HepG2 (cell line): ENCODE results near the gene CDT1. TPM values are rescaled to one million over a fixed set of nuclear protein-coding genes. Genes with fewer than 3 reads are reported as not detected.

Experiments used
- ATF5 ChIP-seq: sonication (generic); formaldehyde crosslinking; IDR thresholded peaks from 2 replicates; pipeline ENCODE4 v1.4.0; 2020; ENCODE audit warnings: mild to moderate bottlenecking, low read depth, missing genetic modification reagents
- CENPX ChIP-seq: sonication (generic); formaldehyde crosslinking; IDR thresholded peaks from 2 replicates; pipeline ENCODE4 v1.9.0; 2021; ENCODE audit warnings: mild to moderate bottlenecking, missing genetic modification reagents, moderate library complexity
- DR1 ChIP-seq: sonication (generic); formaldehyde crosslinking; IDR thresholded peaks from 2 replicates; pipeline ENCODE4 v1.8.0; 2021; ENCODE audit warnings: mild to moderate bottlenecking, missing genetic modification reagents, inconsistent platforms
- EP300 ChIP-seq, 3 experiments: sonication (generic) in 1 of 3; formaldehyde crosslinking in 1 of 3; IDR thresholded peaks; 2 replicates each; pipeline versions ENCODE4 v1.5.1 to v1.6.1; 2011 to 2020; ENCODE audit warnings: low read depth in 2 of 3, low read length in 2 of 3, borderline replicate concordance in 1 of 3, improper control_type of control experiment in 1 of 3, mild to moderate bottlenecking in 1 of 3, missing genetic modification reagents in 1 of 3, moderate library complexity in 1 of 3
- FOXO4 ChIP-seq: sonication (generic); formaldehyde crosslinking; conservative IDR thresholded peaks from 2 replicates; pipeline ENCODE4 v1.8.1; 2023; ENCODE audit warnings: missing genetic modification reagents
- JARID2 ChIP-seq: sonication (generic); formaldehyde crosslinking; IDR thresholded peaks from 2 replicates; pipeline ENCODE4 v1.8.1; 2023; ENCODE audit warnings: missing genetic modification reagents, inconsistent platforms; ENCODE audit not compliant: insufficient replicate concordance
- KDM2A ChIP-seq: sonication (generic); formaldehyde crosslinking; IDR thresholded peaks from 2 replicates; pipeline ENCODE4 v1.4.0; 2020; ENCODE audit warnings: low read depth, missing genetic modification reagents, borderline replicate concordance
- MED1 ChIP-seq: sonication (generic); formaldehyde crosslinking; IDR thresholded peaks from 2 replicates; pipeline ENCODE4 v1.4.0; 2020; ENCODE audit warnings: missing genetic modification reagents
- MEF2D ChIP-seq: sonication (generic); formaldehyde crosslinking; IDR thresholded peaks from 2 replicates; pipeline ENCODE4 v1.5.1; 2020; ENCODE audit warnings: mild to moderate bottlenecking, missing genetic modification reagents
- MTF2 ChIP-seq: sonication (generic); formaldehyde crosslinking; IDR thresholded peaks from 2 replicates; pipeline ENCODE4 v1.5.0; 2020; ENCODE audit warnings: missing genetic modification reagents, borderline replicate concordance
- NFIC ChIP-seq: IDR thresholded peaks from 2 replicates; pipeline ENCODE4 v1.6.1; 2012; ENCODE audit warnings: mild to moderate bottlenecking, low read length, inconsistent platforms
- PLRG1 ChIP-seq: fragments of 450-650 bp; conservative IDR thresholded peaks from 2 replicates; pipeline ENCODE4 v1.6.1; 2016
- RAD51 ChIP-seq: fragments of 450-650 bp; IDR thresholded peaks from 2 replicates; pipeline ENCODE4 v1.6.1; 2016; ENCODE audit warnings: borderline replicate concordance
- REPIN1 ChIP-seq: sonication (generic); formaldehyde crosslinking; IDR thresholded peaks from 2 replicates; pipeline ENCODE4 v1.8.0; 2022; ENCODE audit warnings: missing genetic modification reagents, low read depth, mild to moderate bottlenecking, borderline replicate concordance
- RXRA ChIP-seq: sonication (generic); formaldehyde crosslinking; IDR thresholded peaks from 2 replicates; pipeline ENCODE4 v1.5.1; 2020; ENCODE audit warnings: missing genetic modification reagents
- SP1 ChIP-seq, 2 experiments: fragments of 450-650 bp in 1 of 2; sonication (generic) in 1 of 2; formaldehyde crosslinking in 1 of 2; IDR thresholded peaks; 2 replicates each; pipeline versions ENCODE4 v1.4.0 to v1.6.1; 2016 to 2020; ENCODE audit warnings: missing genetic modification reagents in 1 of 2
- SRSF9 ChIP-seq: fragments of 200-400 bp; formaldehyde crosslinking; IDR thresholded peaks from 2 replicates; pipeline ENCODE4 v1.6.1; 2018; ENCODE audit warnings: borderline replicate concordance, mild to moderate bottlenecking, low read depth, low read length; ENCODE audit not compliant: insufficient read depth, poor library complexity, severe bottlenecking
- ZBTB20 ChIP-seq: sonication (generic); formaldehyde crosslinking; IDR thresholded peaks from 2 replicates; pipeline ENCODE4 v1.8.1; 2023; ENCODE audit warnings: missing genetic modification reagents, low read depth, mild to moderate bottlenecking, borderline replicate concordance
- ZBTB38 ChIP-seq: sonication (generic); formaldehyde crosslinking; IDR thresholded peaks from 2 replicates; pipeline ENCODE4 v1.5.1; 2020; ENCODE audit warnings: mild to moderate bottlenecking, missing genetic modification reagents
- ZNF10 ChIP-seq: sonication (generic); formaldehyde crosslinking; IDR thresholded peaks from 2 replicates; pipeline ENCODE4 v1.4.0; 2020; ENCODE audit warnings: mild to moderate bottlenecking, low read depth, missing genetic modification reagents, borderline replicate concordance
- ZNF225 ChIP-seq: sonication (generic); formaldehyde crosslinking; IDR thresholded peaks from 2 replicates; pipeline ENCODE4 v1.4.0; 2020; ENCODE audit warnings: mild to moderate bottlenecking, missing genetic modification reagents
- ZNF558 ChIP-seq: sonication (generic); formaldehyde crosslinking; IDR thresholded peaks from 2 replicates; pipeline ENCODE4 v1.9.0; 2022; ENCODE audit warnings: mild to moderate bottlenecking, missing genetic modification reagents, borderline replicate concordance
- ZSCAN21 ChIP-seq: sonication (generic); formaldehyde crosslinking; IDR thresholded peaks from 2 replicates; pipeline ENCODE4 v1.8.0; 2022; ENCODE audit warnings: mild to moderate bottlenecking, missing genetic modification reagents, moderate library complexity, borderline replicate concordance
- polyA plus RNA-seq, 8 experiments: library from polyadenylated mRNA; depleted of rRNA in 3 of 8; stranded (reverse) in 7 of 8; unstranded in 1 of 8; fragments of >200 nt; fragmentation: Illumina TruSeq in 4 of 8; extraction: Trizol in 4 of 8; gene quantifications; 2 replicates each; pipeline versions ENCODE4 v1.2.1 to v1.2.3, GENCODE V29; 2011 to 2016; ENCODE audit warnings: low read depth in 4 of 8, missing spikeins in 1 of 8, mixed read lengths in 1 of 8; ENCODE audit not compliant: insufficient read depth in 1 of 8
- total RNA-seq, 5 experiments: library from RNA; depleted of rRNA; stranded (reverse); fragments of >200 nt; fragmentation: Illumina TruSeq; extraction: Trizol; gene quantifications; 2 replicates each; pipeline ENCODE4 v1.2.3, GENCODE V29; 2016; ENCODE audit warnings: low read depth in 1 of 5
- TF ChIP-seq, protein P1 (sequence below), 2 experiments: sonication (generic) in 1 of 2; formaldehyde crosslinking in 1 of 2; IDR thresholded peaks; 2 replicates each; pipeline versions ENCODE4 v1.5.1 to v1.6.1; 2011 to 2020; ENCODE audit warnings: borderline replicate concordance in 1 of 2, low read depth in 1 of 2, low read length in 1 of 2, mild to moderate bottlenecking in 1 of 2, missing genetic modification reagents in 1 of 2, moderate library complexity in 1 of 2

CDT1 gene
- total and polyA plus RNA-seq, 2 of the 13 experiments (the other 11 are each of a cell fraction or from before 2014, with no cell fraction given) = 23.1 to 23.8 TPM

DNA sequence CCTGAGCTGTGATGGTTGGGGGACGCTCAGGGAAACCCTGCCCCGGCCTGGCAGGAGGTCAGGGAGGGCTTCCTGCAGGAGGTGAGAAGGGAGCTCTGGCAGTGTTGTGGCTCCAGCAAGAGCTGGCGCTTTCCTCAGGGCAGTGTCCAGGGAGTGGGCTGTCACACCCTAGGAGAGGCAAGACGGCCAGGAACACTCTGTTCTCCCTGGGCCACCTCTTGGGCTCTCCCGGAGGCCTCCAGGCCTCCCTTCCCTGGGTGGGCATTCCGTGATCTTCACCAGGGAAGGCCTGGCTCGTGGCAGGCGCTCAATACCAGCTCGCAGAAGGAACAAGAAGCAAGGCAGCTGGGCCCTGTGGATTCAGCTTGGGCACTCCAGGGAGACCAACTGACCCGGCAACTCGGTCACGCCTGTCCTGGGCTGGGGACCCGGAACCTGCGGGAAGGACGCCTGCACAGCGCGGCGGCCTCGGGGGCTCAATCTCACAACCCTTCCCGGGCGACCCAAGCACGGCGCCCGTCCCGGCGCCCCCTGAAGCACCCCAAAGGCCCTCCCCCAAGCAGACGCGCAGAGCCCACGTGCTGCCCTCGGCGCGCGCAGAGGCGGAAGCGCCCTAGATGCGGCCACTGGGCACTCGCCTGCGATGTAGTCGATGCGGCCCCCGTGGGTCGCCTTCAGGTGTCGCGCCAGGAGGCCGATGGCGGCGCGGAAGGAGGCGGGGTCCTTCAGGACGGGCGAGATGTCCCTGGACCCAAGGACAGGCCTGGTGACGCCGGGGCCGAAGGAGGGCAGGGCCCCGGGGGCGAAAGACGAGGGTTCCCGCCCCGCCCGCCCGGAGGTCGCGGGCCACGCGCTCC is 7.6 kb downstream of the CDT1 start (continued):
- TF ChIP-seq NFIC = no peak
- TF ChIP-seq ZNF558 (CRISPR knock-in tag) = no peak; the same call in 1 of the 2 replicates
- TF ChIP-seq PLRG1 = no peak
- no peak for TF ChIP-seq EP300 (IDR thresholded peaks at IDR 0.05; ENCODE audit: low read depth in 2 of 2, low read length in 2 of 2)
- no peak for TF ChIP-seq EP300 (CRISPR knock-in tag; IDR thresholded peaks at IDR 0.05; ENCODE audit: borderline replicate concordance)
- TF ChIP-seq ZBTB38 (CRISPR knock-in tag) = no peak
- TF ChIP-seq SP1 (IDR thresholded peaks at IDR 0.05) = no peak
- peak; percentile 67 for TF ChIP-seq SP1 (CRISPR knock-in tag; IDR thresholded peaks at IDR 0.05)
- peak; percentile 35 for TF ChIP-seq FOXO4 (CRISPR knock-in tag)
- TF ChIP-seq REPIN1 = no peak
- TF ChIP-seq MED1 (CRISPR knock-in tag) = no peak; the same call in none of the 2 replicates
- no peak for TF ChIP-seq RAD51
- peak; percentile 54; the same call in 1 of the 2 replicates for TF ChIP-seq RXRA
- peak; percentile 65; the same call in 1 of the 2 replicates for TF ChIP-seq ATF5 (CRISPR knock-in tag)
- TF ChIP-seq CENPX = no peak
- TF ChIP-seq, protein P1, sequence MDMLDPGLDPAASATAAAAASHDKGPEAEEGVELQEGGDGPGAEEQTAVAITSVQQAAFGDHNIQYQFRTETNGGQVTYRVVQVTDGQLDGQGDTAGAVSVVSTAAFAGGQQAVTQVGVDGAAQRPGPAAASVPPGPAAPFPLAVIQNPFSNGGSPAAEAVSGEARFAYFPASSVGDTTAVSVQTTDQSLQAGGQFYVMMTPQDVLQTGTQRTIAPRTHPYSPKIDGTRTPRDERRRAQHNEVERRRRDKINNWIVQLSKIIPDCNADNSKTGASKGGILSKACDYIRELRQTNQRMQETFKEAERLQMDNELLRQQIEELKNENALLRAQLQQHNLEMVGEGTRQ (IDR thresholded peaks at IDR 0.05; ENCODE audit: low read depth, low read length) = peak; percentile 74
- TF ChIP-seq, protein P1 (CRISPR knock-in tag; IDR thresholded peaks at IDR 0.05; ENCODE audit: borderline replicate concordance) = peak; percentile 90; the same call in 1 of the 2 replicates
- peak; percentile 63 for TF ChIP-seq ZBTB20 (CRISPR knock-in tag)
- peak; percentile 55; the same call in 1 of the 2 replicates for TF ChIP-seq DR1 (CRISPR knock-in tag)
- TF ChIP-seq ZSCAN21 (CRISPR knock-in tag) = peak; percentile 33; the same call in 1 of the 2 replicates
- TF ChIP-seq MEF2D (CRISPR knock-in tag) = no peak
- TF ChIP-seq ZNF10 = no peak
- TF ChIP-seq KDM2A (CRISPR knock-in tag) = 0 out of 2 replicates have a peak, but pooled peaks have one; percentile 9
- TF ChIP-seq SRSF9 = no peak
- no peak for TF ChIP-seq JARID2
- 0 out of 2 replicates have a peak, but pooled peaks have one; percentile 14 for TF ChIP-seq MTF2 (CRISPR knock-in tag)
- TF ChIP-seq ZNF225 = no peak
